GM19351 (cell line): ENCODE measurements around the gene RNASEL.

Experiments
- ATAC-seq: cut with Tn5 transposase; IDR thresholded peaks from one replicate; pipeline ENCODE4 v1.9.1; 2021; ENCODE audit warnings: mild to moderate bottlenecking, moderate library complexity; ENCODE audit not compliant: unreplicated experiment

The RNASEL gene

DNA sequence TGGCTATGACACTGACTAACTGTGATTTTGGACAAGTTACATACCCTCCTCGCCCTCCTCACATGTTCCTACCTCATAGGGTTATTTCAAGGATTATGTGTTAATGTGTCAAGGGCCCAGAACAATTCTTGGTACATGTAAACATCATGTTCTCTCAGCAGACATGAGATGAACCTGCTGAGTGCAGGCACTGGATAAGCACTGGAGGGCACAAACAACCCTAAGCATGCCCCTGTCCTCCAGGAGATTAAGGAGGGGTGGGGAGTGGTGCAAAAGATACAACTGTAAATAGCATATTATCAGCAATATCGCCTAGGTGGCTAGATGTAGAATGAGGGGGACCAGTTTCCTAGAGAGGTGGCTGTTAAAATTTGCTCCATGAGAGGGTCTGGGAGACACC is 32.9 kb upstream of the RNASEL start:
- ATAC-seq = no peak

DNA sequence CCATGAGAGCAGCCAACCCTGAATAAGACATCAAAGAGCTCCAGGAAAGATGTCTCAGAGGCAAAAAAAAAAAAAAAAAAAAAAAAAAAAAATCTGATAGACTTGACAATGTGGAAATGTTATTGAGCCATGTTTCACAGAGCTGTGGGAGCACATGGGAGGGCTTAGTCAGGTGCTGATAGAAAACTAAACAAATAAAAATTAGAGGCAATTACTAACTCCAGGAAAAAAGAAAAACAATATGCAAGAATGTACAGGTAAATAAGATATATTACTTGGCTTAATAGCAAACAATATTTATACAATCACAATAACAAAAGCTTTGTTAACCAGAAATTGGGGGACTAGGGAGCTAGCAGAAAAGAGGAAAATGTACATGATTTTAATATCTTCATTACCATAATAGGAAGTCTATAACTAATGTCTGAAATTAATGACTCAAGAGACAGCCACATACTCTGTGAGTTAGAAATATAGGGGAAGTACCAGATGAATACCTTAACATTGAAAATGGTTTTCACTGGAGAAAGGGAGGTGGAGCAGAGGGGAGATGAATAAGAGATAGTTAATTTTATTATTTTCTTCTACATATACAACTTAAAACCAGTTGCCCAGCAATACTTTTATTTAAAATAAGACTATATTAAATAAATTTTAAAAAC is 32.0 kb upstream of the RNASEL start:
- no peak for ATAC-seq

DNA sequence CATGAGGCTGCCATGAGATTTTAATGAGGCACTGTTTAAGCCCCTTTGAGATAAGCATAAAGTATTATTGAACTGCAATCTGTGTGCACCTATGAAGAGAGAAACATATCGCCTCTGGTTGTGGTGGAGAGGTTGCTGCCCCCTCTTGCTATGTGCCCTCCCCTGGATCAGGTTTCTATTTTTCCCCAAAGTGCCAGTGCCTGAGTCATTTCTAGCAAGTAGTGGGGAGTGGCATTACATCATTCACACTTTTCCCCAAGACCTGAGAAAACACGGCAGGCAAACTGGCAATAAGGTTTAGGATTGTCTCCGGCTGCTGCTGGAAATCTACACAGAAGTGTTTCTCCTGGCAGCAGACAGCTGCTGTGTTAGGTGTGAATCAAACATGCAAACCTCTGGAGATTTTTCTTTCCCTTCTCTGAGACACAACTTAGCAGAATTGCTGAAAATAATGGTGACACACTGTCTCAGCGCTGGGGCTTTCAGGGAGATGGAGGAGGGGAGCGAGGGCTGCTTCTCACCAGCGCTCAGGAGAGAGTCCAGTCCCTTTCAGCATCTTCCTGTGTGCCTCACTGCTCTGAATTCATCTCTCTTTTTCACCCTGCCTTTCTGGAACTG is 28.8 kb upstream of the RNASEL start:
- ATAC-seq = no peak

DNA sequence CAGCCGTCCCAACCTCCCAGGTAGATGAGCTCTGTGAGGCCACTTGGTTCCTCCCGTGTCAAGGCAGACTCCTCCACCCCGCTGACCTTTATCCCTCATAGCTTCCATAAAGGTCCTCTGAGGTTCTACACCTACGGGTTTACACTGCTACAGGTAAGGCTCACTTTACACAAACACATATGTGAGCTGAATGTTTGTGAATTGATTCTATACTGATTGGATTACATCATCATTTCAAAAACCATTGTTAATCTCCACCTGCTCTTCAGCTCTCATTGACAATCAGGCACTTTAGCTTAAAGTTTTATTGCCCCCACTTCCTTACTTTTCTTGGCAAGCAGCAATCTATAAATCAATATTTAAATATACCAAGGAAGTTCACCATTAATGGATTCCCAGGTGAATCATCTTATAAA is 28.0 kb upstream of the RNASEL start:
- no peak for ATAC-seq

DNA sequence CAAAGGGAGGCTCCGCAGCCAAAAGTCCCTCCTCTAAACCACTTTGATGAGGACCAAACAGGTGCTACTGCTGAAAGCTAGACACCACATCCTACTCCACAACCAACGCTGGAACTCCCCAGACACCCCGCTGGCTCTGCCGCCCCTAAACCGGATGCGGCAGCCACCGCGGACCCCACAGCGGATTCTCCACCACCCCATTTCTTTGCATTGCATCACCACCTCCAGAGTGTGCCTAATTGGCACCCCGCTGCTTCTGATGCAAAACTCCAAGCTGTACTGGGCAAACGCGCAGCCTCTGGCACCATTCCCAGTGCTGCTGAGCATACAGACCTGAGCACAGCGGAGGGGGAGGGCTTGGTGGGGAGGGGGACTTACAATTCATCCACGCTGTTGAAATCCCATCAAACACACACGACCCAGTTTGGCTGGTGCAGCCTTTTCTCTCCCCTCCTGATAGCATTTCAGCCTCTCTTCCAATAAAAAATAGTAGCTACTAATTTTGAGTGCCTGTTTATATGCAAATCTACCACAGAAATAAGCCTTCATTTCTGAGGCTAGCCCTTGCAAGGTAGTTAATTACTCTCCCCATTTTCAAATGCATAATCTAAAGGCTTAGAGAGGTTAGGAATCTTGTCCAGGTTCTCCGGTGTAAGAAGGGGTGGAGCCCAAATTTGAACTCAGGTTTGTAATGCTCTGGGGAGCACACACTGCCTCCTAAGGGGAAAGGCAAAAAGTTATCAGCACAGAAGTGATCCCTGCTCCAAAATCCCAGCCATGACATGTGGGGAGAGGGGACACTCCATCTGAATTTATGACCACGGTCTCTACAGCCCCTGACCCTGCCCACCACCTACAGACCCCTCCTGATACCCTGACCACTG is 27.3 kb upstream of the RNASEL start:
- peak; percentile 78 for ATAC-seq

DNA sequence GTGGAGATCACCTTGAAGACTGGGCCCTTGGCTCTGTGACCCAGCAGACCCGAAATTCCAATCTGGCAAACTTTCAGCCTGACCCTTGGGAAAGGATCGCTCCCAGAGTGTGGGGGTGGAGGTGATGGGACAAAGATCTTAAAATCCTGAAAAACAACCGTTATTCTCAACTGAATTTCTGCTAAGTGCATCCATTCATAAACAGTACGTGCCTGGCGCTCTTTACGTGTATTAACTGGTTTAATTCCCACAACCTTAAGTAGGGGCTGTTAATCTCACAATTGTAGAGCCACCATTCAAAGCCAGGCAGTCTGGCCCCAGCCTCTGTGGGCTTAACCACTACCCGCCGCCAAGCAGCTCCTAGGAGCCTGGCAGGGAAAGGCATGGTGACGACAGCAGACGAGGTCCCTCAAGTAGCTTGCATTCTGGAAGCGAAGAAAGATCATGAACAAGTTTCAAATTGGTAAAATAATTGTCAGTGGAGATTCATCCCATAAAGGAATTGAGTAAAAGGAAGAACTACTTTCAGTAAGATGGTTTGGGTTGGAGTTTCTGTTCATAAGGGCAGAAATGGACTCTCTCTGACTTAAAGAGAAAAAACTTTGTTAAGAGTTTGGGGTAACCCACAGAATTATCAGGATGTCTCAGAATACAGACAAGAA is 26.5 kb upstream of the RNASEL start:
- ATAC-seq = peak; percentile 18

DNA sequence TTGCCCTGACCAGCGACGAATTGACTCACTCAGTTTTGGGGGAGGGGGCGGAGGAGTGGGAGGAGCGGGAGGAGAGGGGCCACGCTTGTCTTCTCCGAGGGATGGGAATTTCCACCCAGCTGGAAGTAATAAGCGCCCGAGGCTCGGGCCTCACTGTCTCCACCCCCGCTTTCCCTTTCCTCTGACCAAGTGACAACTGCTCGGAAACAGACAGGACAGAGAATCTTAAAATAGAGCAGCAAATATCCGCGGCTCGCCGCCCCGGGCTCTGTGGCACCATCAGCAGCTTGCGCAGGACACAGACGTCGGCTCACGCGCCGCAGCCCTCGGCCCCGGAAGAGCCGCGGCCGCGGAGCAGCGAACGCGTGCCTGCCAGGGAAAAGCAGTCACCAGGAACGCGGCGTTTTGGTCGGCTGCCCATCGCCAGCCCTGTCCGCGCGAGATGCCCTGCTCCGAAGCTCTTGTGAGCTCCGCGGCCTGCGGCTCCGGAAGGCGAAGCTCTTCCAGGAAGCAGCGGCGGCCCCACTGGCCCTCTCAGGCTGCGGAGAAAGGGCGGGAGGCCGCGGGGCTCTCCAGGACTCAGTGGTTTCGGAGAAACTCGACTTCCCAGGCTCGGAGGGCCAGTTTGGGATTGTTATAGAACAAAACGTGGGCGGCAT is 25.9 kb upstream of the RNASEL start:
- peak; percentile 32 for ATAC-seq

DNA sequence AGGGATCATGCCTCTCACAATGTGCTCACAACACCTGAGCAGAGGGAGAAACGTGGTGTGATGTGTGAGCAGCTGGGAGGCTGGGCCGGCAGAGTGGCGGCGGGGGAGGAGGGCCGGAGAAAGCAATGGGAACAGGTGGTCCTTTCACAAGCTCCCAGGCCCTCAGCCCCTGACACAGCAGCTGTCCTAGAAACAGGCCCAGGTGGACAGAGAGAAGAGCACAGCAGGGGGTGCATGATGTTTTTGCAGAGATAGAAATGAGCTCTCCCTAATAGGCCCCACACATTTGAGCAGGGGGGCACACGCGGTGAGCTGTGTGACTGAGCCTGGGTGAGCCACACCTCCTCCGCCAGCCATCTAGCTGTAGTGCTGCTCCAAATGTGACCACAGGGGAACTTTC is 22.7 kb upstream of the RNASEL start:
- ATAC-seq = no peak

DNA sequence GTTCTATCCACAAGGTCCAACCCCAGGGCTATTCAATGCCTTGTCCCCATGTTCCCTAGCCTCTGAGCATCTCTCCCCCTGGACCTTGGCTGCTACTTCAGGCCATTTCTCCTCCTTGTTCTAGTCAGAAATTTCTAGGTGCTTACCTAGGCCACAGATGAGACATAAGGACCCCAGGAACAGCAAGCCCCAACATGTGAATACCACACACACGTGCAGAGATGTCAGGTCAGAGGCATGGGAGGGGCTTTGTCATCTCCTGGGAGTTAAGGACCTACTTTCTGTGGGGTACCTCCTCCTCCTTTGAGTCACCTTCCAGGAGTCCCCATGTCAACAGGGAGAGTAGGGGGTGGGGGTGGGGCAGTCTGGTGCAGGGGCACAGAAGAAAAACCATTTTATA is 22.3 kb upstream of the RNASEL start:
- no peak for ATAC-seq

DNA sequence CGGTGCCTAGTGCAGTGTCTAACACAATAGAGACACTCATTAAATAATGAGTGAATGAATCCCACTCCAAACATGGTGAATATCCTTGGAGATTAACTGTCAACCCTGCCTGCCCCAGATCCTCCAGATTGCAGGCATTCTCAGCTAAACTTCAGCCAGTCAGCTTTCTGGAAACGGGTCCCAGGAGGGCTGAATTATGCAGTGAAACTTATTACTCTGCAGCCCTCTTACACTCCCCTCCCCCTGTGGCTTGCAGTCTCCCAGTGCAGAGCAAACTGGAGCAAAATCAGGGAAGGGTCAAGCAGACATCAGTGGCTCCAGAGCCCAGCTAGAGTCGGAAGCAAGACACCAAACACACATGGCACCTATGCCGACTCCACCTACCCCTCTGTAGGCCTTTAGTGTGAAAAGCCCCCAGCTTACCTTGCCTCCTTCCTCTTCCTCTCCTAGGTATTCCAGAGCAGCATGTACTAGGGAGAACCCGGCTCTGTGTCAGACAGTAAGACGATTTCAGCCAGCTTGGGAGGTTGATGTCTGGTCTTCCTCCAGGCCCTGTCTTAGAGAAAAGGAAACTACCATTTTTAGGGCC is 21.6 kb upstream of the RNASEL start:
- ATAC-seq = no peak

DNA sequence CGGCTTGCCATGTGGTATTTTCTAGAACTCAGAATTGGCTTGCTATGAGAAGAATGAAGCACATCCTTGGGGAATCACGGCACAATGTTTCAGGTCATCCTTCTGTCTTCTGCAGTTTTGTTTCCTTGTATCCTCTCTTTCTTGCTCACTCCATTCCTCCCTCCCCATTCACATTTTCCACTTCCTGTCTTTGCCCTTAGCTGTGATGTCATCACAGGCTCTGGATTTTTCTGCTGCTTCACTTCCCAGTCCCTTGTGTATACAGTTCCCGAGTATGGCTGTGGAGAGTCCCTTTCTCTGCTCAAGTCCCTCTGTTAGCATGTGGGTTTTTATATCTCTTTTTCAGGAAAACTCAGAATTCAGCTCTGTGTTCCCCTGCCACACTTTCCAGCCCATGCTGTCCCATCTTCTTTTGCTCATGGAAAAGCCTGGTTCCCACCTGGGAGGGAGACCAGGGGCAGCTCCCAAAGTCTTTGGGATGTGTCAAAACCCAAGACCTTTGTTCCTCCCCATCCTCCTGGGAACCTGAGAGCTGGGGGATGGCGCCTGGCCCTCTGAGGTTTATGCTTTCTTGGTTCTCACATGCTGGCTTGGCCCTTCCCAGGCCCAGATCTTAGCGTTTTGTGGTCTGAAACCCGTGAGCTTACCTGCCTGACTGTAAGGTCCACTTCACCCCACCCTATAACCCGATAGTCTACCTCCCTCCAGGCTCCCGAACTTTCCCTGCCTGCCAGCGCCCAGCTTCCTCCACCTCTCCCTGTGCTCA is 20.0 kb upstream of the RNASEL start:
- no peak for ATAC-seq

DNA sequence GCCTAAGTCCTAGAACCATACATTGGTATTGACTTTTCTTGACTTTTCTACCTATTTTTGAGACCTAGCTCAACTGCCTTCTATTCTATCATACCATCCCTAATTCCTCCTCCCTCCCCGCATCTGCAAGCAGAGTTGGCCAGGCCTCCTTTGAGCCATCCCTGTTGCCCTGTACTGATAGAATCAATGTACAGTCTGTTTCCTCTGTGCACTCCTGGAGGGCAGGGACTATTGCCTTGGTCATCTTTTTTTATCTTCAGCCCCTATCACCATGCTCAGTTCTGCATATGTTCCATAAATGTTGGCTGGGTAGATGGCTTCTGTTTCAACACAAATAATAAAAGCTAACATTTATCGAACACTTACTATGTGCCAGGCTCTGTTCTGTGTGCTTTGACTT is 19.2 kb upstream of the RNASEL start:
- no peak for ATAC-seq

DNA sequence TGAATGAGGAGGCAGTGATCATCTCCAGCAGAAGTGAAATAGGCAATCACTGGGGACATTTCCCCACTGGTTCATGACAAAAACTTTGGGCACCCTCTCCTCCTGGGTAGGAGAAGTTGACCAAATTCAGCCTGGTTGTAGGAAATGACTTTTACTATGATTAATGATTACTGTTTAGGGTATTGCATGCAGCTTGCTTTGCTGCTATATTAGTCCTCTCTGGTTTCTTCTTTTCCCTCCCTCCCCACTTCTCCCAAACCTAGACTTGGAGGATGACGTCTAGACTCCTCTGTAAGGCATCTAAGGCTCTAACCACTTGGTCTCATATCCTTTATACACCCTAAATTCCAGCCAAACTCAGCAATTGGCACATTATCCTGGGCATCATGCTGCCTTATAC is 18.5 kb upstream of the RNASEL start:
- ATAC-seq = no peak

DNA sequence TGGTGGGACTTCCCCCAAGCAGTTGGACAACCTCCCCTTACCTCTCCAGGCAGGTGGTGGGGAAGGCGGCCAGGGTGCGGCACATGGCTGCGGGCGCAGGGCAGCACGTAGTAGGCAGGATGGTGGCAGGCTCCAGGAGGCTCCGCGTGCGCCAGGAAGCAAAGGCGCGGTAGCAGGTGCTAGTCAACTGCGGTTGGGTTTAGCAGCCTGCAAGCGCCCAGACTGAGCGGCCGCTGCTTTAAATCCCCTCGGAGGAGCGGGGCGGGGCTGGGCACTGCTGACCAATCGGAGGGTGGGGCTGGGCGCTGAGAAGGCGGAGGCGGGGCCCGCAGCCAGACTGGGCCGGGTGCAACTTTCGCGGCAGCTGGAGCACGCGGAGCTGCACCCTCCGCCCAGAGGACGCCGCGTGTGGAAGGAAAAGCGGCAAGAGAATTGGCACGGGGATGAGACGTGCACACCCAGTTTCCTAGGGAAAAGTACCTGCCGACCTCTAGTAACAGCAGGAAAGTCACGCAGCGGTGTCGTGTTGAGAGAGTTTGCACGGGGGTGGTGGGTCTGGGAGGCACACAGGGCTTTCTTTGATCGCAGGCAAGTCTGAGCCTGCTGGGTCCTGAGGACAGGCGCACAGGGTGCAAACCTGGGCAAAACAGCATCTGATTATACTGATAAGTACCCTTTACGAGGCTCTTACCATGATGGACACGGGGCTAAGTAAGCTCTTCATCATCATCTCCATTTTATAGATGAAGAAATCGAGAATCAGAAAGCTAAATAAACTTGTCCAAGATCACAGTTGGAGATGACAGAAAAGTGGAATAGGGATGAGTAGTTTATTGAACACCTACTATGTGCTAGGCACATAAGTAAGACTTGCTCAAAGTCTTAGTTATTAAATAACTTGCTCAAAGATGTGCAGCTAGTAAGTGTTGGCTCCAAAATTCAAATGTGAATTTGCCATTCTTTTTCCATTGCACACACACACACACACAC is 15.4 kb upstream of the RNASEL start, which contains the start of gene RGS16:
Gene RGS16 (minus strand): TSS at position 215 of the 990 bp plus-strand sequence. CDS start 130 bp downstream, at position 85.
- peak; percentile 90 for ATAC-seq

DNA sequence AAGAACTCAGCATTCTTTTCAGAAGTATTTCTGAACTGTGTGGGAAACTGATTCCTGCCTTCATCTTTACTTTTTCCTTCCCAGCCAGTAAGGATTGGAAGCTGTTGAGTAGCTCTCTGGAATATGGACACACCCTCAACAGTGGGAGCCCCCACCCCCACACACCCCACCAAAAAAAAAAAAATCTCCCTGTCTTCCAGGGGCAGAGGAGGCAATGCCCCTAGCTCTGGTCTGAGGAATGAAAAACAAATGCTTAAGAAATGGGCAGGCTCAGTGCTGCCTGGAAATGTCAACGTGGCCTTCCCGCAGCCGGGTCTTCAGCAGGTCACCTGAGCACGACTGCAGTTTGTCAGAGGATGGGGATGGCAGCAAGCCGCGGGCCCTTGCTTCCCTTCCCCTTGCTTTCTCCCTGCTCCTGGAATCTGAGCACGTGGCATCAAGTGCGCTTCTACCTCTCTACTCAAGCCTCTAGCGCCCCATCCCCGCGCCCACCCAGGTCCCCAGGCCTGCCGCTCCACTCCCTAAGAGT is 14.7 kb upstream of the RNASEL start:
- peak; percentile 18 for ATAC-seq

DNA sequence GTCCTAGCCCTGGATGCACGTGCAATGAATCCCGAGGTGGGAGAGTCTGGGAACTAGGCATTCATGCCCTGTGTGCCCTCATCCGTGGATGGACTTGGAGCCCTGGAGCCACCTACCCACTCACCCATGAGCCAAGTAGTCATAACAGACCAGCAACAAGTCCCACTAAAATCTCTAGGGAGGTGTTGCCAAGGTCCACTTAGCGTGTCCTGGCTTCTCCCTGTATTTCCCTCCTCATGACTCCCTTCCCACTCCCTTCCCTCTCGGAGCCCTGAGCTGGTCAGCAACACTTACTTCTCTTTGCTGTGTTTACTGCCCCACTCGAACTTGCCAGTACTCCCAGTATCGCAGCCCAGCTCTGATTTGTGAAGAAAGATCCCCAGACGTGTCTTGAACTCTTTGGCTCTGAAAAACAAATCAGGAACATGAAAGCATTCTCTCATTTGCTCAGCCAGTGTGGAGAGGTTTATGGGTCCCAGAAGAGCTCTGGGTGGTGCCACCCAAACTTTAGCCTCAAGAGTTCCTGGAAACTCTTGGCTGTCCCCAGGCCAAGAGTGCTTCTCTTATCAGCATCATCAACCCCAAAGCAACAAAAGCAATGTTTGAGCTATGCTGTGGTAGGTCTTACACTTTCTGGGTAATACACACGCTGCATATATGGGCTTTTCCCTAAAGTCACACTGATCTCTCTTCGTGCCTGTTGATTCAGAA is 14.0 kb upstream of the RNASEL start:
- ATAC-seq = no peak

DNA sequence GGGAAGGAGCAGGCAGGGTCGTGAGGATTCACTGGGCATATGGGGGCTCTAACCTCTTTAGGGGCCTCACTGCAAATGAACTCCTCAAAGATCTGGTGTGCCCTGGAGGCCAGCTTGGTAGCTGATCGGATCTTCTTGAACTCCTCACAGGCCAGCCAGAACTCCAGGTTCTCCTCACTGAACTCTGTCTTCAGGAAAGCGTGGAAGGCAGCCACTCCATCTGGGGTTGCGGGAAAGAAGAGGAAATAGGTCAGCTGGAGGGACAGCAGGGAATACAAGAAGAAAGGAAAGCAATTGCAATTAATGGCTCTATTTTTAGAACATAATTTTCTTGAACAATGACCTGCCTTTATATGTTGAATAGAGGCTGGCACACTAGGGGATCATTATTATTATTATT is 12.9 kb upstream of the RNASEL start:
- no peak for ATAC-seq

DNA sequence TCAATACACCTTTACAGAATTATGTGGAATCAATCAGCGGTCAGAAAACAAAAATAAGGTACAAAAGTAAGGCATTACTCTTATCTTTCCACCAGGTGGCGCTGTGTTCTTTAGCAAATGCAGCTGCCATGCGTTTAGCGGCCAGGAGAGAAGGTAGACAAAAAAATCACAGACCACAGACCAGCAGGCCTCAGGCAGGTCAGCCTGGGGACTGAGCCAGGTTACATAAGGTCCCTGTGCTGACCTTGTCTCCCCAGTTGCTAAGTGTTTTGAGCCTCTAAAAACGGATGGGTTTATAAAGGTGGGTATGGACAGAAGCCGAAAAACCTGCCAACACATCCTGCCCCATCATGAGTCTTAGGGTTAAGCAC is 12.3 kb upstream of the RNASEL start:
- no peak for ATAC-seq
